Heart left ventricle (tissue), 13 donors: ENCODE results near the gene DMD.

Experiments
- POLR2A ChIP-seq, 2 donors: fragments of 450-650 bp; IDR thresholded peaks; one replicate each; pipeline ENCODE4 v1.6.1; 2017; ENCODE audit warnings: antibody characterized with exemption in 2 of 2, mild to moderate bottlenecking in 2 of 2, moderate library complexity in 2 of 2
- TF ChIP-seq, protein P1 (sequence below), 12 donors: fragments of 200-600 bp; sonication (generic) in 4 of 12; IDR thresholded peaks; one replicate each; pipeline versions ENCODE4 v1.5.0 to v1.8.0; 2018 to 2022; ENCODE audit warnings: antibody characterized with exemption in 12 of 12, mild to moderate bottlenecking in 5 of 12
- donor health status: ischemic (EF 13 %, LVEDD 7.1; RV severe dilation, severe dysfunction).
- donor health status: DM: no; HTN: yes; CAD: no.
- donor health status: DM: no; HTN: no; CAD: no.
- donor health status: ischemic (EF 25% LVEDD 6.9; RV normal size, moderate dysfunction).
- donor health status: ischemic (EF 25% LVEDD 5.7; RV mildly dilated, moderate dysfunction).
- donor health status: ischemic (EF 35%, LVEDD 5.7; RV mildly dilated, moderate dysfunction).
- donor health status: nonischemic (EF 11% LVEDD 7.7; RV severe dilation, severe dysfunction).
- donor health status: DM: yes; HTN: yes; CAD: no.
- donor health status: PGD.
- donor health status: ischemic (EF 29% LVEDD 5.4; RV normal size, mild dysfunction).
- donor health status: nonischemic (EF 23%, LVEDD 6.1; RV moderate dilation, normal function).

DNA sequence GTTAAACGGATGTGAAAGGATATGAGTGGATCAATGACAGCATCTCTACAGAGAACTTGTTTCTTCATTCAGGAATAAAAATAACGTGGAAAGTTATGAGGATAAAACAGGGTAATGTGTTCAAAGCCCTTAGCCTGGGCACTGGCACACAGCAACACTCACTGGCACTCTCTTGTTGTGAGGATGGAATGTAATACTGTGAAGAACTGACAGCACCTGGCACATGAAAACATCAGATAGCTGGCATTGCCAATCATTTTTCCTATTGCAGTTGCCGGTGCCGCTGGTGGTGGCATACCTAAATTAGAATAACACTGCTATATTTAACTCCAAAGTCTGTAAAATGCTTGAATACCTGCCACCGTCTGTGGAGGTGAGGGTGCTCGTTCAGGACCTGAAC lies 1061.2 kb downstream of the DMD start:
- TF ChIP-seq, protein P1, sequence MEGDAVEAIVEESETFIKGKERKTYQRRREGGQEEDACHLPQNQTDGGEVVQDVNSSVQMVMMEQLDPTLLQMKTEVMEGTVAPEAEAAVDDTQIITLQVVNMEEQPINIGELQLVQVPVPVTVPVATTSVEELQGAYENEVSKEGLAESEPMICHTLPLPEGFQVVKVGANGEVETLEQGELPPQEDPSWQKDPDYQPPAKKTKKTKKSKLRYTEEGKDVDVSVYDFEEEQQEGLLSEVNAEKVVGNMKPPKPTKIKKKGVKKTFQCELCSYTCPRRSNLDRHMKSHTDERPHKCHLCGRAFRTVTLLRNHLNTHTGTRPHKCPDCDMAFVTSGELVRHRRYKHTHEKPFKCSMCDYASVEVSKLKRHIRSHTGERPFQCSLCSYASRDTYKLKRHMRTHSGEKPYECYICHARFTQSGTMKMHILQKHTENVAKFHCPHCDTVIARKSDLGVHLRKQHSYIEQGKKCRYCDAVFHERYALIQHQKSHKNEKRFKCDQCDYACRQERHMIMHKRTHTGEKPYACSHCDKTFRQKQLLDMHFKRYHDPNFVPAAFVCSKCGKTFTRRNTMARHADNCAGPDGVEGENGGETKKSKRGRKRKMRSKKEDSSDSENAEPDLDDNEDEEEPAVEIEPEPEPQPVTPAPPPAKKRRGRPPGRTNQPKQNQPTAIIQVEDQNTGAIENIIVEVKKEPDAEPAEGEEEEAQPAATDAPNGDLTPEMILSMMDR (IDR thresholded peaks at IDR 0.05), result no peak
- TF ChIP-seq POLR2A (IDR thresholded peaks at IDR 0.05), result no peak
